GM04504 (cell line): ENCODE results near the gene PARP1.
"Not testable (repeated sequence)": the region's sequence is repeated elsewhere in the genome, so short reads cannot be mapped to it uniquely, and the experiment has no call there.

ENCODE experiments used
- DNase-seq: peaks from one replicate; pipeline ENCODE4 v3.0.0-alpha.2; 2012; ENCODE audit warnings: low read depth

PARP1 gene

DNA sequence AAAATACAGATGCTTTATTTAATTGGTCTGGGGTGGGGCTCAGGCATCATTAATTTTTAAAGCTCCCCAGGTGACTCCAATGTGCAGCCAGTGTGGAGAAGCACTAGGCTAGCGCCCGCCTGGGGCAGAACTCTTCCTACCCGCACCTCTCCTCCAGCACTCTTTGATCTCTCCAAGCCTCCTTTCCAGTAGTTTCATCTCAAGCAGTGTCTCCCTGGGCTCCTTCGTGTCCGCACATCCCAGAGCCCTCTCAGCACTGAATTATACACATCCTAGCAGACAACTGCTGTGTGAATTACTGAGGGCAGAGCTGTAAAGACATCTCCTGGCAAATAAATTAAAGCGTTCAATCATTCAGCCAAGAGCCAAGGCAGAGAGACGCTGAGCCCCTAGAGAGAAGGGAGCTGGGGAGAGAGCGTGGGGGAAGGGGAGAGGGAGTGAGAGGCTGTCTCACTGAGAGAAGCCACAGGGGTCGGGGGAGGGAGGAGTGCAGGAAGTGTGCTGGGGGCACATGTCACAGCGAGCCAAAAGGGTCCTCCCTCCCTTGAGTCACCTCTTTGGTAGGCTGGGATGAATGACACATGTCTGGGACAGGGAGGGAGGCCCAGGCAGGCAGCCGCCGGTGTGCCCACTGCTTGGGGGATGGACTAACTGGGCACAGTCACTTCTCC lies 21.0 kb upstream of the PARP1 start:
- DNase-seq, result no peak

DNA sequence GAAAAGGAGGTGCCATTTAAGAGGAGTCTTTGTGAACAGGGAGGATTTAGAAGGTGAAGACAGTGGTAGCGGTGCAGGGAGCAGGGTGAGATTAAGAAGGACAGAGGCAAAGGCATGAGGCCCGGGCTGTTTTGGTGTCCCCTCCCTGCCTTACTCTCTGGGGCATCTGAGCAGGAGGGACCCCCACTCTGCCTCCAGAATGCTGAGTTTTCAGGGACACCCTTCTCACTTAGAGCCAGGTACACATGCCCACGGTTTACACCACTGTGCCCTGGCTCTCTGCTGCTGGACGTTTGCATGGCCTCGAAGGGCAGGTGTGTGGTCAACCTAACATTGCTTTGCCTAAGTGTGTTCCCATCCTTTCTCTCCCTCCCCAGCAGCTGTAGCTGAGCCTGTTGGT lies 20.5 kb upstream of the PARP1 start:
- no peak for DNase-seq

DNA sequence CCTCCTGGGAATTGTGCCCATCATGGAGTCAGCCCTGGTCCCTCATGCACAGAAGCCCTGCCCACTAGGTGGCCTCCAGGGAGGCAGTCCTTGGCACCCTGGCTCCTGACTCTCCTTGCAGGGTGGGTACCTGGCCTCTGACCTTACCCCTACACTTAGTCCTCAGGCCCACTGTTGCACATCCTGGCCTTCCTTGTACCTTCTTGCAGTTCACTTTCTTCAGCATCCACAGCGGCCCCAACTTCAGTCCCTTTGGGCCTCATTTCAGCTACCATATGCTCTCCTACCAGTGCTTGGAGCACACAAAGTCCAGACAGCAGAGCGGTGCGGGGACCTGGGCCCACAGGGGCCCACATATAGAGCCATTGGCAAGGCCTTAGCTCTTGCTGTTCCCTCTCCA lies 19.2 kb upstream of the PARP1 start:
- DNase-seq, result no peak

DNA sequence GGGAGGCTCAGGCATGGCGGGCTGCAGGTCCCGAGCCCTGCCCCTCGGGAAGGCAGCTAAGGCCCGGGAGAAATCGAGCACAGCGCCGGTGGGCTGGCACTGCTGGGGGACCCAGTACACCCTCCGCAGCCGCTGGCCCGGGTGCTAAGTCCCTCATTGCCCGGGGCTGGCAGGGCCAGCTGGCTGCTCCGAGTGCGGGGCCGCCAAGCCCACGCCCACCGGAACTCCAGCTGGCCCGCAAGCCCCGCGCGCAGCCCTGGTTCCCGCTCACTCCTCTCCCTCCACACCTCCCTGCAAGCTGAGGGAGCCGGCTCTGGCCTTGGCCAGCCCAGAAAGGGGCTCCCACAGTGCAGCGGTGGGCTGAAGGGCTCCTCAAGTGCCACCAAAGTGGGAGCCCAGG lies 18.5 kb upstream of the PARP1 start:
- not testable (repeated sequence) for DNase-seq

DNA sequence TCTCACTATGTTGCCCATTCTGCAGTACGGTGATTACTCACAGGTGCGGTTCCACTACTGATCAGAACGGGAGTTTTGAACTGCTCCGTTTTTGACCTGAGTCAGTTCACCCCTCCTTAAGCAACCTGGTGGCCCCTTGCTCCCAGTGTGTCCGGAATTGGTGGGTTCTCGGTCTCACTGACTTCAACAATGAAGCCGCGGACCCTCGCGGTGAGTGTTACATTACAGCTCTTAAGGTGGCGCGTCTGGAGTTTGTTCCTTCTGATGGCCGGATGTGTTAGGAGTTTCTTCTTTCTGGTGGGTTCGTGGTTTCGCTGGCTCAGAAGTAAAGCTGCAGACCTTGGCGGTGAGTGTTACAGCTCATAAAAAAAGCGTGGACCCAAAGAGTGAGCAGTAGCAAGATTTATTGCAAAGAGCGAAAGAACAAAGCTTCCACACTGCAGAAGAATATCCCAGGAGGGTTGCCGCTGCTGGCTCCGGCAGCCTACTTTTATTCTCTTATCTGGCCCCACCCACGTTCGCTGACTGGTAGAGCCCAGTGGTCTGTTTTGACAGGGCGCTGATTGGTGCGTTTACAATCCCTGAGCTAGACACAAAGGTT lies 17.6 kb upstream of the PARP1 start:
- no peak for DNase-seq

DNA sequence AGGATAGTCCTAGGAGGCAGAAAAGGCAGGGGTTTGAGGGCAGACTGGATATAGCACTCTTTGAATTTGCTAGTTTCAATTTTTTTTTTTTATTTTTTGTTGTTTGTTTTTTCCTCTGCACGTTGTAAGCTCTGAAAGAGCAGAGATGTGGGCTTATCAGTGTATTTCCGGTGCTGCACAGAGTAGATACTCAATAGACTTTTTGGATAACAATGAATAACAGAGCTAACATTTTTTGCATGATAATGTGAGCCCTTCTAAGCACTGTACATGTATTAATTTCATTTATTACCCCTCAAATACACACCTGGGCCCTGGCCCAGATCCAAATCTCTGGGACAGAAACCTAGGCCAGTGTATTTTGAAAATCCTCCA lies 17.1 kb upstream of the PARP1 start:
- no peak for DNase-seq

DNA sequence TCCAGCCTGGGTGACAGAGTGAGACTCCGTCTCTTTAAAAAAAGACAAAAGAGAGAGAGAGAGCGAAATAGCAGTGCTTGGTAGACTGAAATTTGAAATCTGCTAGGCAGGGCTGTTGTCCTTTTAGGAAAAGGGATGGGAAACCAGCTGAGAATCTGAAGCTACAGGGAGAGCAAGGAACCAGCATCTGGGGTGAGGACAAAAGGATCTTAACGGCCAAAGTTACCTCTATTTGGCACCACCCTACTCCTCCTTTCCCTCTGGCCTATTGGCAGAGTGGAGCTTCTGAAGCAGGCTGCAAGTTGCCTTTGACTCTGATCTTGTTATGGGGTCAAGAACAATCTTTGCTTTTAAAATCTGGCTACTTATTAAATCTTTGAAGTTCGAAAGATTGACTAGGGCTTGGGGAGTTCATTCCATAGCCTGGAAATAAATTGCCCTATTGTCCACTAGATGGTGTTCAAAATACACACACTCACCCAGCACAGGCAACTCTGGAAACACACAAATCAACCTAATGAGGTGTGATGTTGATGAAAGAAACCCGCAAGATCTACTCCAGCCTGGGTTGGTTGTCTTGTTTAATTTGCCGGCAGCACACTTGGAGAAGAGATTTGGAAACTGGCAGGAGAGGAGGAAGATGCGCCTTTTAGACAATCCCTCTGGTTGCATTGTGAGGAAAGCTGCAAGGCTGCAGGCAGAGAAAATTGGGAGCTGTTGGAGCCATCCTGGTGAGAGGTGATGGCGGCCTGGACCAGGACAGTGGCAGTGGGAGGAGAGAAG lies 16.5 kb upstream of the PARP1 start:
- DNase-seq, result no peak

DNA sequence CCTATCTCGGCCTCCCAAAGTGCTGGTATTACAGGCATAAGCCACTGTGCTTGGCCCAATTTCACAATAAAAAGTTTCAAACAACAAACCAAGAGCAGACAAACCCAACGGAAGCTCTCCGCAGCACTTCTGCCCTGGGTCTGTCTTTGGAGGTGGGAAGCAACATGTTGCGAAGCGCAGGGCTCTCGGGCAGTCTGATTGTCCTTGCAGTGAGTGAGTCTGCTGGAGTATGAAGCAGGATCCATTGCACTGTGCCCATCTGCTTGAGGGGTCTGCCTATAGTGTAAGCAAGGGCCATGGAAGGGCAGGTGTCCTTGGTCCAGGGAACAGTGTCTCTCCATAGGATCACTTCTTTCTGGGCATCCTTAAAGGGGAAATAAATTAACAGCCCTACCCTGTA lies 14.6 kb upstream of the PARP1 start:
- no peak for DNase-seq

DNA sequence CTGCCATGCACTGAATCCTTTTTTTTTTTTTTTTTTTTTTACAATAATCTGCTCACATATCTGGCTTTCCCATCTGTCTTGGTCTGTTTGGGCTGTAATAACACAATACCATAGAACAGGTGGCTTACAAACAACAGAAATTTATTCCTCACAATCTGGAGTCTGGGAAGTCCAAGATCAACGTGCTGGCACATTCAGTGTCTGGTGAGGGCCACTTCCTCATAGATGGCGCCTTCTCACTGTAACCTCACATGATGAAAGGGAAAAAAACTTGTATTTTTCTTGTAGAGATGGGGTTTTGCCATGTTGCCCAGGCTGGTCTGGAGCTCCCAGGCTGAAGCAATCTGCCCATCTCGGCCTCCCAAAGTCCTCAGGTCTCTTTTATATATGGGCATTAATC lies 13.0 kb upstream of the PARP1 start:
- no peak for DNase-seq

DNA sequence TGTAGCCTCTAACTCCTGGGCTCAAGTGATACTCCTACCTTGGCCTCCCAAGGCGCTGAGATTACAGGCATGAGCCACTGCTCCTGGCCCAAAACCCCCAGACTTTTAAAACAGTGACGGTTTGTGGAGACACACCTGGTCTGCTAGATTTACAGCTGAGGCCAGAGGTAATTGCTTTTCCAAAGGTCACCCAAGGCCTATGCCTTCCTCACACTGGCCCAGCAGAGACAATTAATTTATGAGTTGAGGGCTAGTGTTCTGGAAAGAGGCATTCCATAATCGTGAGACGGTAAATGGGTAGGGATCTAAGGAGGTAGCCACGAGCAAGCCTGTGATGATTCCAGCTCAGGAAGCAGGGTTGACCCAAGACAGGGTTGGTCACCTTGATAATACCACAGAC lies 12.4 kb upstream of the PARP1 start:
- no peak for DNase-seq

DNA sequence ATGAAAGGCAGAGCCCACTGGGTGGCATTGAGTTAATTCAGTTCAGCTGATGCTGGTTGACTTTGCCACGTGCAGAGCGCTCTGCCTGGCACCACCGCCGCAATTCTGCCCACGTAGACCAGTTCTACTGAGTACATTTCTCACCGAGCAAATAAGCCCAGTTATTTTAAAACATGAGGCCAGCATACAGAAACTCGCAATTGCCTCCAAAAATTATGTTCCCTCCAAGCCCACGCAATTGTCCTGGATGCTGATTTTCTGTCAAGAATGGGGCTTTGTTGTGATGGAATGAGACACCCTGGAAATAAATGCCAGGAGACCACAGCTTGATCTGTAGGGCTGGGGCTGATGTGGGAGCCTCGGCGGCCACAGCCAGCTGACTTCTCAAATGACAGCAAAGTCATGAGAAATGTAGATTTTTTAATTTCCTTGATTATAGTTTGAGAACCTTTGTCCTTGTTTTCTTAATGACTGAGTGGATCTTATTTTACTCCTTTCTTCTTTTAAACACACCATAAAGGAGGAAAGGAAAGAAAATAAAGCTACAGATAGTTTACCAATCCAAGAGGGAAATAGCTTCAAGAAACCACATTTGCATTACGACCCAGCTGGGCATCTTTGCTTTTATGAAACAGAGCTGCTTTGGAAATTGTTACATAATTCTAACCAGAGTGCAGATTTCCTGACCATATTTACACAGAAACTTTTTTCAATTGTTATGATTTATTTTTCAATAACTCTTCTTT lies 11.6 kb upstream of the PARP1 start:
- DNase-seq, result no peak

DNA sequence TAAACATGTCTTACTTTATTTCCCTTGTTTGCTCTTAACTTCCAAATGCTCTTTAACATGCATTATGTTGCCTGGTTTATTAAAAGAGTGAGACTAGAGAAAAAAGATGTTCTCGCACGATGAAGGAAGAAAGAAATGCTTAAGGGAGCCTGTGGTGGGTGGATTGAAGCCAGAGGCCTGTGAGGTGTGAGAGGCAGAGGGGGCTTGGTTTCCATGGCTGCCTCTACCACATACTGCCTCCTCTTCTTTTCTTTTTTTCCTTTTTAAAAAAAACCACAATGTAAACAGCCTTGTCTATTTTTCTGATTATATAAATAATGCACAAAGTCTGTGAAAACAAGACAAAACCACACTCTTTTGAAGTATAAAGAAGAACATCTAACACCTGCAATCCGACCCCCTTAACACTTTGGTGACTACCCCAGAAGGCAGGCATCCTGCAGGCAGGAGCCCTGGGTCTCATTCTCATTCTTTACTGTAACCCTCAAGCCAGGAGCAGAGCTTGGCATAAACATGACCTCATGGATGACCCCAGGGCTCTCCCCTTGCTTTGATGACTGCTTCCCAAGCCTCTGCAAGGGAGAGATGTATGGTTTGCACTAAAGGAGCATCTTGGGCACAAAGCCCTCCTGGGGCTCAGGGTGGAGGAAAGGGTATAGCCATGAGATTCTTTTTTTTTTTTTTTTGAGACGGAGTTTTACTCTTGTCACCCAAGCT lies 10.1 kb upstream of the PARP1 start:
- no peak for DNase-seq

DNA sequence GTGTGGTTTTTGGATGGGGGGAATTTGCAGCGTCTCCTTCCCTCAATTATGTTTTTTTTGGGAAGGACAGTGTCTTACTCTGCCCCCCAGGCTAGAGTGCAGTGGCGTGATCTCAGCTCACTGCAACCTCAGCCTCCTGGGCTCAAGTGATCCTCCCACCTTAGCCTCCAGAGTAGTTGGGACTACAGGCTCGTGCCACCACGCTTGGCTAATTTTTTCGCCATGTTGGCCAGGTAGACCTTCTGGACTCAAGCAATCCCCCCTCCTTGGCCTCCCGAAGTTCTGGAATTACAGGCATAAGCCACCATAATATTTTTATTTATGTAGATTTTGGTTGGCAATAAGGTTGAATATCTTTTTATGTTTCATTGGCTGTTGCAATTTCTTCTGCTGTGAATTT lies 9.5 kb upstream of the PARP1 start:
- no peak for DNase-seq

DNA sequence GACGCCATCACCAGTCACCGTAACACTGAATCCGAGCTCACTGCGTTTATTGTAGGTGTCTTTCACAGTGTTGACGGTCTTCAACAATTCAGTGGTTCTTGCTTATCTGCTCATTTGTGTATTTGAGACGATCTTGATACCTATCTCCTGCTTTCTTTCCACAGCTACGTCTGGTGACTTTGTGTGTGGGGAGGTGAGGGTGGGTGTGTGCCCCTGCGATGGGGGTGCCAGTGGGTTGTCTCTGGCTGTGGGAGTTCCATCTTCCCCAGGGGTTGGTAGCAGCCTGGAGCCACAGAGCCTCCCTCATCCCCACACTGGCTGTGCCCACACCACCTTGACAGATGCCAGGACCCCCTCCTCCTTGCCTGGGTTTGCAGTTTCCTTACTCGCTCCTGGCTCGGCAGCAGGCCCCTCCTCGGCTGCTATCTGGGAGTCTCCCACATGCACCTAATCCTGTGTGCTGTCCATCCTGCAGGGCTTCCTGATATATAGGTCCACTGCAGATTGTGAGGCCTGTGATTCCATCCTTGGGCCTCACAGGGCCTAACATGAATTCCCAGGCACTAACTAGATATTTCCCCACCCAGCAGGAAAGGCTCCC lies 6.3 kb upstream of the PARP1 start:
- no peak for DNase-seq

DNA sequence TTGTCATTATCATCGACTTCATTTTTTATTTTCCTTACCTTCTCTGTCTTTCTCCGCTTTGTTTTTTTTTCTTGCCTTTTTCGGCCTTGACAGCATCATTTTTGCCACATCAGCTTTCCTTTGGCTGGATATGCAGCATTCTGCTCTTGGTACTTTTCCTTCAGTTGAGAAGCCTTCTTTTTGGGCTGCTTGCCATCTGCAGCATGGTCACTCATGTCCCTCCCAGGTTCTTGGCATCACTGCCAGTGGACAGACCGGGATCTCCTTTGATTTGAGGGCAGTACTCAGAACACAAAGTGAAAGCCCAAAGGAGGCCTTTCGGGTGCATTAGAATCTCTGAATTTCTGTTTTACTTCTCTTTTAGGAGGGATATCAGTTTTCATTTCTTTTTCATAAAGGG lies 3.7 kb upstream of the PARP1 start:
- no peak for DNase-seq

DNA sequence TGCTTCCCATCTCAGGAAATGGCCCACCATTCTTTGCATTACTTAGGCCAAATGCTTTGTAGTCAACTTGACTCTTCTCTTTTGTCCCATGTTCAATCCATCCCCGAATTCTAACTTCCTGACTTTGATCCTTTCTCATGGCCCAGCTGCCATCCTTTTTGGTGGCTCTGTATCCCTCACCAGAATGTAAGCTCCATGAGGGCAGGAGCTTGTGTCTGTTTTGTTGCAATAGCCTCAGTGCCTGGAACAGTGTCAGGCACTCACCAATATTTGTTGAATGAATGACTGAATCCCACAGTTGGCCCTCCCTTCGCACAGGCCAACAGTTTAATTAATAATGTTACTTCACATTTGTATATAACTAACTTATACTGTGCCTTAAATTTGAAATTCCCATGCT lies 3.1 kb upstream of the PARP1 start:
- no peak for DNase-seq

DNA sequence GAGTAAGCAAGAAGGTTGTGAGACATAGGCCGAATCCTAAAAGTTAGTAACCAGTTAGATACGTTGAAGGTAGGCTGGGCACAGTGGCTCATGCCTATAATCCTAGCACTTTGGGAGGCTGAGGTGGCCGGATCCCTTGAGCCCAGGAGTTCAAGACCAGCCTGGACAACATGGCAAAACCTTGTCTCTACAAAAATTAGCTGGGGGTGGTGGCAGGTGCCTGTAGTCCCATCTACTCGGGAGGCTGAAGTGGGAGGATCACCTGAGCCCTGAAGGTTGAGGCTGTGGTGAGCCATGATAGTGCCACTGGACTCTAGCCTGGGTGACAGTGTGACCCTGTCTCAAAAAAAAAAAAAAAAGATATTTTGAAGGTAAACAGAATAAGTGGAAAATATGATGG lies 1.5 kb upstream of the PARP1 start:
- no peak for DNase-seq

DNA sequence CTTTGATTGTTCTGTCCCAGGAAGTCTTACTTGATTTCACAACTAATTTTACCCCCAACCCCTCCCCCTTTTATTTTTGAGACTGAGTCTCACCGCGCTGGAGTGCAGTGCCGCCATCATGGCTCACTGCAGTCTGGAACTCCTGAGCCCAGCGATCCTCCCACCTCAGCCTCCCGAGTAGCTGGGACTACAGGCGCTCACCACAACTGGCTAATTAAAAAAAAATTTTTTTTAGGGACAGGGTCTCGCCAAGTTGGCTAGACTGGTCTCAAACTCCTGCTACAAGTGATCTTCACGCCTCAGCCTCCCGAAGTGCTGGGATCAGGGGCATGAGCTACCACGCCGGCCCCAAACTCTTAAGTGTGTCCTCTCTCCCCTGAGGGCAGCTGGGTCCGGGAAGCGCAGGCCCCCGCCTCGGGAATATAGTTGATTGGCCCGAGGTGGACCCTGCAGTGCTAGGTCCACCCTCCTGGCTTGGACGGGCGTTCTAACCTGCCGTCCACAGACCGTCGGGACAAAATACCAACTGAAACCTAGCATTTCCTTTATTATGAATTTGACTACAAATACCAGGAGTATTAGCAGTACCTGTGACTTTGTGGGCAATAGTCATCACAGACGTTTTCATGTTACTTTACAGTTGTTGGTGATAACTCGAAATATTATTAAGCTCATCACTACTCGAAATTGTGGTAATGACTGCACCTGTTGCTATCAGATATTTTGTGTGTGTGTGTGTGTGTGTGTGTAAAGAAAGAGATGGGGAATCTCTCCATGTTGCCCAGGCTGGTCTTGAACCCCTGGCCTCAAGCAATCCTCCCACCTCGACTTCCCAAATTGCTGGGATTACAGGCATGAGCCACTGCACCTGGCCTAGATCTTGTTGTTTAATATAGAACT lies 642 bp upstream of the PARP1 start:
- no peak for DNase-seq

DNA sequence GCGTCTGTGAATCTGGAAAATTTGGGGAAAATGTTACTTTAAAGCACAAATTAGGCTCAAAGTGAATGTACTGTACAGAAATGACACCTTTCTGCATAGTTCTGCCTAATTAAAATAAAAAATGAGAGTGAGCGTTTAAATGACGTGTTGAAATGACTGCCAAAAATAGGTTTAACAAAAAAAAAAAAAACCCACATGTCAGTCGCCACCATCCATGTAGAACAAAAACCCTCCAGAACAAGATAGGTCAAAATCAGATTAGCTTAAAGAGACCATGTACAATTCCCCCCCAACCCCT lies 745 bp downstream of the PARP1 start:
- DNase-seq, result no peak

DNA sequence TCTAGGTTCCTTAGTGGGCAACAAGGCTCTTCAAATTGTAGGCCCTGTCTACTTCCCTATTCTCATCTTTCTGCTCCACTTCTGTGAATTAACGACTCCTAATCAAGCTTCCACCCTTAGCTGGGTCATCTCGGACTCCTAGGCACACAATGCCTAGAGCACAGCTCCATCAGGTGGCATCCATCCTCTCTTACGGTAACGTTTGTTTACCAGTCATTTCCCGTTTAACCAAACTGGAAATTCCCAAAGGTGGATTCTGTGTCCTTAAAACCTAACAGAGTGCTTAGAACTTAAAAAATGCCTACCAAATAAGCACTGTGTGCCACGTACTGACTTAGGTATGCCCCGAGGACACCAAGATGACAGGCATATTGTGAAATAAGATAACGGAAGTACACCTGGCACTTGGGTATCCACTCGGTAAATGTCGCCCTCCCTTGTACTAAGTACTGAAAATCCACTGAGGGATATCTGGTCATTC lies 1.5 kb downstream of the PARP1 start:
- DNase-seq, result no peak
